ENCODE measurements around the gene MPP3. TPM values are rescaled to one million over a fixed set of nuclear protein-coding genes. Genes with fewer than 3 reads are reported as not detected.

MPP3 gene
- total RNA-seq, 1 donor from 2014 or later, result 6.1 TPM

GRCh38 chr17:43814026-43814425 lies 18.9 kb downstream of the MPP3 start:
- Histone ChIP-seq H2AFZ (replicated peaks) (no peak overlapping the region), H3K9me3 (ENCODE audit: low read depth) (no peaks in the 10 kb centered on the region), H3K4me2 (no peak overlapping the region), H3K4me3 (no peak overlapping the region), H3K27ac (no peak overlapping the region), H3K27me3 (no peaks in the 10 kb centered on the region), H3F3A (ENCODE audit: low read depth) (no peaks in the 10 kb centered on the region), H4K20me1 (ENCODE audit: low read depth) (no peaks in the 10 kb centered on the region), H3K9ac (no peak overlapping the region), H3K79me2 (ENCODE audit: low read depth) (no peaks in the 10 kb centered on the region), H3K36me3 (no peaks in the 10 kb centered on the region), H3K4me1 (no peaks in the 10 kb centered on the region)
- Mint-ChIP-seq H3K4me1 (peaks cover 11% of the 10 kb centered on the region), H3K9me3 (no peaks in the 10 kb centered on the region), H3K27ac (no peak overlapping the region), H3K36me3 (no peaks in the 10 kb centered on the region), H3K27me3 (ENCODE audit: insufficient read depth, low read depth) (peaks cover 2% of the 10 kb centered on the region), H3K4me3 (no peak overlapping the region)
- no peak for DNase-seq (ENCODE audit: low spot score)
- no peak for TF ChIP-seq EZH2phosphoT487 (IDR thresholded peaks at IDR 0.05)
- no peak for TF ChIP-seq EZH2 (IDR thresholded peaks at IDR 0.05)
- TF ChIP-seq CTCF (IDR thresholded peaks at IDR 0.05), result no peak

- Histone ChIP-seq H3K27me3 (no peaks in the 10 kb centered on the region), H3K79me2 (ENCODE audit: low read depth) (no peaks in the 10 kb centered on the region), H2AFZ (replicated peaks) (no peak overlapping the region), H4K20me1 (ENCODE audit: low read depth) (no peaks in the 10 kb centered on the region), H3K9me3 (ENCODE audit: low read depth) (no peaks in the 10 kb centered on the region), H3K27ac (no peak overlapping the region), H3K36me3 (no peaks in the 10 kb centered on the region), H3K9ac (no peak overlapping the region), H3K4me2 (no peak overlapping the region), H3K4me3 (no peak overlapping the region), H3F3A (ENCODE audit: low read depth) (no peaks in the 10 kb centered on the region), H3K4me1 (no peaks in the 10 kb centered on the region)
- Mint-ChIP-seq H3K27ac (no peak overlapping the region), H3K27me3 (ENCODE audit: insufficient read depth, low read depth) (peaks cover 2% of the 10 kb centered on the region), H3K4me3 (no peak overlapping the region), H3K4me1 (peaks cover 11% of the 10 kb centered on the region), H3K36me3 (no peaks in the 10 kb centered on the region), H3K9me3 (no peaks in the 10 kb centered on the region)
- no peak for TF ChIP-seq EZH2phosphoT487 (IDR thresholded peaks at IDR 0.05)
- TF ChIP-seq CTCF (IDR thresholded peaks at IDR 0.05), result no peak
- no peak for TF ChIP-seq EZH2 (IDR thresholded peaks at IDR 0.05)
- no peak for DNase-seq (ENCODE audit: low spot score)
Measured at GRCh38 chr17:43813386-43813785, 19.6 kb downstream of the MPP3 start.

- Mint-ChIP-seq H3K36me3 (no peaks in the 10 kb centered on the region), H3K27ac (no peak overlapping the region), H3K9me3 (no peaks in the 10 kb centered on the region), H3K27me3 (ENCODE audit: insufficient read depth, low read depth) (peaks cover 2% of the 10 kb centered on the region), H3K4me1 (peaks cover 11% of the 10 kb centered on the region), H3K4me3 (no peak overlapping the region)
- TF ChIP-seq EZH2 (IDR thresholded peaks at IDR 0.05), result no peak
- DNase-seq (ENCODE audit: low spot score), result no peak
- H3K4me1 ChIP-seq, result no peaks in the 10 kb centered on the region
- H3K27ac ChIP-seq, result no peak overlapping the region
- no peaks in the 10 kb centered on the region for H3K36me3 ChIP-seq
- H3K27me3 ChIP-seq, result no peaks in the 10 kb centered on the region
- no peaks in the 10 kb centered on the region for H3K9me3 ChIP-seq (ENCODE audit: low read depth)
- H3K4me2 ChIP-seq, result no peak overlapping the region
- no peak overlapping the region for H2AFZ ChIP-seq (replicated peaks)
- H4K20me1 ChIP-seq (ENCODE audit: low read depth), result no peaks in the 10 kb centered on the region
- H3K9ac ChIP-seq, result no peak overlapping the region
- no peaks in the 10 kb centered on the region for H3F3A ChIP-seq (ENCODE audit: low read depth)
- no peaks in the 10 kb centered on the region for H3K79me2 ChIP-seq (ENCODE audit: low read depth)
- H3K4me3 ChIP-seq, result no peak overlapping the region
Measured at GRCh38 chr17:43812396-43813265, 20.3 kb downstream of the MPP3 start.

- H3K27me3 ChIP-seq, result no peaks in the 10 kb centered on the region
Measured at GRCh38 chr17:43810823-43811222, 22.1 kb downstream of the MPP3 start.

More at GRCh38 chr17:43810823-43811222, 22.1 kb downstream of the MPP3 start:
- Mint-ChIP-seq H3K4me1 (peaks cover 11% of the 10 kb centered on the region), H3K27ac (no peak overlapping the region), H3K9me3 (no peaks in the 10 kb centered on the region), H3K36me3 (no peaks in the 10 kb centered on the region), H3K27me3 (ENCODE audit: insufficient read depth, low read depth) (peaks cover 2% of the 10 kb centered on the region), H3K4me3 (no peak overlapping the region)
- Histone ChIP-seq H3K4me2 (no peak overlapping the region), H3K4me1 (no peaks in the 10 kb centered on the region), H3K79me2 (ENCODE audit: low read depth) (no peaks in the 10 kb centered on the region), H3K27ac (no peak overlapping the region), H3K9me3 (ENCODE audit: low read depth) (no peaks in the 10 kb centered on the region), H3K9ac (no peak overlapping the region), H4K20me1 (ENCODE audit: low read depth) (no peaks in the 10 kb centered on the region), H3F3A (ENCODE audit: low read depth) (no peaks in the 10 kb centered on the region), H2AFZ (replicated peaks) (no peak overlapping the region), H3K4me3 (no peak overlapping the region), H3K36me3 (no peaks in the 10 kb centered on the region)
- TF ChIP-seq EZH2phosphoT487 (IDR thresholded peaks at IDR 0.05) (no peak), EZH2 (IDR thresholded peaks at IDR 0.05) (no peak), CTCF (IDR thresholded peaks at IDR 0.05) (no peak)
- no peak for DNase-seq (ENCODE audit: low spot score)

Measured in neural progenitor cell (in vitro differentiated cells).